C4-2B (cell line): Measurements from ENCODE around the gene SECTM1.

Experiments
- H3K27ac ChIP-seq: fragments of 450-650 bp; 2 replicates; pipeline ENCODE4 v1.5.1; 2017
- CTCF ChIP-seq: fragments of 450-650 bp; conservative IDR thresholded peaks from 2 replicates; pipeline ENCODE4 v1.5.1; 2017; ENCODE audit warnings: mild to moderate bottlenecking
- ZFX ChIP-seq: fragments of 450-650 bp; IDR thresholded peaks from 2 replicates; pipeline ENCODE4 v1.6.1; 2017

SECTM1 gene

GRCh38 chr17:82309656-82310570 is 23.7 kb downstream of the SECTM1 start:
- TF ChIP-seq ZFX (no peak), CTCF (no peak)
- no peak overlapping the region for H3K27ac ChIP-seq

GRCh38 chr17:82305727-82306300 is 27.8 kb downstream of the SECTM1 start:
- TF ChIP-seq CTCF = no peak
- no peak for TF ChIP-seq ZFX
- no peak overlapping the region for H3K27ac ChIP-seq

GRCh38 chr17:82304826-82305726 is 28.5 kb downstream of the SECTM1 start:
- H3K27ac ChIP-seq = no peak overlapping the region

GRCh38 chr17:82303944-82304808 is 29.4 kb downstream of the SECTM1 start:
- H3K27ac ChIP-seq = no peak overlapping the region
- TF ChIP-seq ZFX (no peak), CTCF (no peak)

More at GRCh38 chr17:82304826-82305726, 28.5 kb downstream of the SECTM1 start:
- TF ChIP-seq CTCF (no peak), ZFX (no peak)

GRCh38 chr17:82302991-82303943 is 30.3 kb downstream of the SECTM1 start:
- no peak overlapping the region for H3K27ac ChIP-seq

More at GRCh38 chr17:82302991-82303943, 30.3 kb downstream of the SECTM1 start:
- TF ChIP-seq ZFX = no peak
- no peak for TF ChIP-seq CTCF
